H1 (cell line): Measurements from ENCODE around the gene CPM. TPM values are rescaled to one million over a fixed set of nuclear protein-coding genes. Genes with fewer than 3 reads are reported as not detected.

ENCODE experiments used
- CTCF ChIA-PET: fragments of 300-600 bp; sonication (Branson Sonifier 250); formaldehyde crosslinking; loops from one replicate; lab custom pipeline; 2021; ENCODE audit not compliant: partially characterized antibody; lab: Charles Lee
- POLR2A ChIA-PET: fragments of 300-600 bp; sonication (Branson Sonifier 250); formaldehyde crosslinking; loops from one replicate; lab custom pipeline; 2021; ENCODE audit warnings: inconsistent platforms; ENCODE audit not compliant: partially characterized antibody; lab: Charles Lee
- DNase-seq, 2 experiments: peaks; one replicate each; pipeline versions ENCODE4 v3.0.0 to v3.0.0-alpha.2; 2010 to 2022; ENCODE audit warnings: low spot score in 2 of 2, low read depth in 1 of 2, mixed read lengths in 1 of 2
- FAIRE-seq: peaks from 2 replicates; lab custom pipeline; 2011; peaks lifted over from hg19 to GRCh38; lab: Jason Lieb, UNC
- H2AFZ ChIP-seq: 2 replicates; pipeline ENCODE4 v1.8.1; 2012; ENCODE audit warnings: low read length, inconsistent platforms
- H2AK5ac ChIP-seq: 2 replicates; pipeline ENCODE4 v1.6.1; 2013; ENCODE audit warnings: low read depth, low read length
- H2BK120ac ChIP-seq: replicated peaks from 2 replicates; pipeline ENCODE3; 2013; ENCODE audit warnings: low read depth, low read length, inconsistent platforms
- H2BK12ac ChIP-seq: 2 replicates; pipeline ENCODE4 v1.6.1; 2013; ENCODE audit warnings: low read depth, low read length
- H2BK15ac ChIP-seq: 2 replicates; pipeline ENCODE4 v1.6.1; 2013; ENCODE audit warnings: low read length
- H2BK20ac ChIP-seq: 2 replicates; pipeline ENCODE4 v1.6.1; 2013; ENCODE audit warnings: low read length
- H2BK5ac ChIP-seq: 2 replicates; pipeline ENCODE4 v1.6.1; 2013; ENCODE audit warnings: low read depth, low read length
- H3K14ac ChIP-seq: 2 replicates; pipeline ENCODE4 v1.6.1; 2013; ENCODE audit warnings: inconsistent platforms; ENCODE audit not compliant: insufficient read length
- H3K18ac ChIP-seq: 2 replicates; pipeline ENCODE4 v1.6.1; 2013; ENCODE audit warnings: low read length; ENCODE audit errors: extremely low read depth
- H3K23ac ChIP-seq: 2 replicates; pipeline ENCODE4 v1.6.1; 2013; ENCODE audit warnings: inconsistent platforms; ENCODE audit not compliant: insufficient read length
- H3K23me2 ChIP-seq: 2 replicates; pipeline ENCODE4 v1.6.1; 2013; ENCODE audit warnings: low read depth, low read length
- H3K27ac ChIP-seq: 2 replicates; pipeline ENCODE4 v1.6.1; 2011; ENCODE audit warnings: low read depth, low read length, inconsistent platforms
- H3K27me3 ChIP-seq, 4 experiments: replicated peaks in 1 of 4; 1 replicate in 1 of 4; 2 replicates in 3 of 4; pipeline versions ENCODE4 v1.6.1 to v1.8.1; 2011 to 2013; ENCODE audit warnings: low read length in 3 of 4, mild to moderate bottlenecking in 3 of 4, inconsistent platforms in 2 of 4, mixed read lengths in 2 of 4, moderate library complexity in 1 of 4; ENCODE audit not compliant: control insufficient read depth in 3 of 4, insufficient read depth in 3 of 4; ENCODE audit errors: extremely low read depth in 1 of 4
- H3K36me3 ChIP-seq, 4 experiments: 2 replicates each; pipeline versions ENCODE4 v1.6.1 to v1.8.1; 2011 to 2013; ENCODE audit warnings: mild to moderate bottlenecking in 4 of 4, low read length in 3 of 4, moderate library complexity in 2 of 4, control low read depth in 1 of 4, inconsistent platforms in 1 of 4; ENCODE audit not compliant: insufficient read depth in 4 of 4, control insufficient read depth in 2 of 4
- H3K4ac ChIP-seq: replicated peaks from 2 replicates; pipeline ENCODE3; 2013; ENCODE audit warnings: low read length, low read depth, mixed read lengths, inconsistent platforms; ENCODE audit not compliant: insufficient read length
- H3K4me1 ChIP-seq, 4 experiments: replicated peaks in 1 of 4; 1 replicate in 1 of 4; 2 replicates in 3 of 4; pipeline versions ENCODE4 v1.6.1 to v1.8.1; 2011 to 2013; ENCODE audit warnings: low read length in 3 of 4, inconsistent platforms in 2 of 4, mixed read lengths in 1 of 4; ENCODE audit not compliant: insufficient read depth in 4 of 4, control insufficient read depth in 3 of 4
- H3K4me2 ChIP-seq, 2 experiments: 2 replicates each; pipeline versions ENCODE4 v1.6.1 to v1.8.1; 2011 to 2013; ENCODE audit warnings: low read depth in 2 of 2, low read length in 2 of 2, control low read depth in 1 of 2, inconsistent platforms in 1 of 2, mild to moderate bottlenecking in 1 of 2; ENCODE audit not compliant: insufficient read depth in 1 of 2
- H3K4me3 ChIP-seq, 4 experiments: fragments of 200-600, 300-600 bp in 1 of 4; sonication (generic), shearing (Covaris generic), sonication (Bioruptor Twin) in 1 of 4; 2 replicates each; pipeline versions ENCODE4 v1.5.1 to v1.8.1; 2011 to 2016; ENCODE audit warnings: low read length in 4 of 4, low read depth in 3 of 4, control low read depth in 2 of 4, inconsistent platforms in 2 of 4, mild to moderate bottlenecking in 2 of 4, mixed read lengths in 1 of 4, moderate library complexity in 1 of 4; ENCODE audit not compliant: insufficient read depth in 2 of 4; ENCODE audit errors: extremely low read depth in 1 of 4
- H3K56ac ChIP-seq: replicated peaks from 2 replicates; pipeline ENCODE3; 2013; ENCODE audit warnings: low read depth, mild to moderate bottlenecking, mixed read lengths, low read length, inconsistent platforms; ENCODE audit not compliant: insufficient read length
- H3K79me1 ChIP-seq: 2 replicates; pipeline ENCODE4 v1.6.1; 2013; ENCODE audit warnings: low read depth, low read length, control low read depth
- H3K79me2 ChIP-seq, 2 experiments: 2 replicates each; pipeline versions ENCODE4 v1.6.1 to v1.8.1; 2012 to 2013; ENCODE audit warnings: low read length in 2 of 2, mild to moderate bottlenecking in 2 of 2, inconsistent platforms in 1 of 2; ENCODE audit not compliant: insufficient read depth in 2 of 2, control insufficient read depth in 1 of 2
- H3K9ac ChIP-seq, 4 experiments: replicated peaks in 1 of 4; 1 replicate in 1 of 4; 2 replicates in 3 of 4; pipeline versions ENCODE4 v1.6.1 to v1.8.1; 2011 to 2013; ENCODE audit warnings: low read depth in 3 of 4, low read length in 3 of 4, control low read depth in 2 of 4, mild to moderate bottlenecking in 2 of 4, moderate library complexity in 2 of 4, inconsistent platforms in 1 of 4; ENCODE audit errors: extremely low read depth in 1 of 4
- H3K9me3 ChIP-seq, 2 experiments: 2 replicates each; pipeline versions ENCODE4 v1.6.1 to v1.8.1; 2012 to 2013; ENCODE audit warnings: mild to moderate bottlenecking in 2 of 2, moderate library complexity in 2 of 2, control low read depth in 1 of 2, inconsistent platforms in 1 of 2, low read depth in 1 of 2, low read length in 1 of 2, mixed read lengths in 1 of 2; ENCODE audit not compliant: insufficient read depth in 2 of 2
- H4K20me1 ChIP-seq, 2 experiments: replicated peaks in 1 of 2; 2 replicates each; pipeline versions ENCODE3 to v1.8.1; 2011 to 2013; ENCODE audit warnings: inconsistent platforms in 2 of 2, low read length in 2 of 2, mild to moderate bottlenecking in 1 of 2; ENCODE audit not compliant: insufficient read depth in 2 of 2, control insufficient read depth in 1 of 2
- H4K5ac ChIP-seq: 2 replicates; pipeline ENCODE4 v1.6.1; 2013; ENCODE audit warnings: low read length, low read depth, mixed read lengths, inconsistent platforms; ENCODE audit not compliant: insufficient read length
- H4K8ac ChIP-seq: 2 replicates; pipeline ENCODE4 v1.8.0; 2013; ENCODE audit warnings: mild to moderate bottlenecking, moderate library complexity, low read length, inconsistent platforms; ENCODE audit not compliant: insufficient read depth; ENCODE audit errors: extremely low read depth
- H4K91ac ChIP-seq: replicated peaks from 2 replicates; pipeline ENCODE3; 2013; ENCODE audit warnings: low read length, mixed read lengths, inconsistent platforms; ENCODE audit not compliant: insufficient read length
- RAD21 ChIP-seq, 2 experiments: IDR thresholded peaks in 1 of 2; conservative IDR thresholded peaks in 1 of 2; 2 replicates each; pipeline ENCODE4 v1.6.1; 2011; ENCODE audit warnings: low read depth in 2 of 2, low read length in 2 of 2, improper control_type of control experiment in 1 of 2, inconsistent platforms in 1 of 2, mild to moderate bottlenecking in 1 of 2, moderate library complexity in 1 of 2
- WGBS, 2 experiments: shearing (Covaris generic) in 1 of 2; methylation state at CpG; one replicate each; pipeline versions ENCODE4 v1.1.6 to v1.1.7; 2013 to 2015; ENCODE audit warnings: low lambda C conversion rate in 2 of 2, mixed read lengths in 2 of 2, inconsistent platforms in 1 of 2, low coverage in 1 of 2, missing lambda C conversion rate in 1 of 2; ENCODE audit not compliant: insufficient replicate concordance in 2 of 2, insufficient coverage in 1 of 2, insufficient read length in 1 of 2; ENCODE audit errors: extremely low coverage in 1 of 2, missing lambda C conversion rate in 1 of 2; 5-methylcytosine and 5-hydroxymethylcytosine counted together
- polyA plus RNA-seq, 7 experiments: library from polyadenylated mRNA; depleted of rRNA in 3 of 7; stranded (reverse) in 5 of 7; unstranded in 2 of 7; fragments of >200 nt in 5 of 7; fragments of 200-250 nt in 2 of 7; gene quantifications; 1 replicate in 5 of 7; 2 replicates in 1 of 7; 4 replicates in 1 of 7; pipeline versions ENCODE4 v1.2.1 to v1.2.3, GENCODE V29; 2011 to 2013; ENCODE audit warnings: missing spikeins in 2 of 7, mixed read lengths in 2 of 7
- total RNA-seq: library from RNA; stranded (reverse); fragmentation: NEBNext Ultra II Directional; extraction: Animal tissue kit (Norgen Biotek cat#: 25700); gene quantifications from 2 replicates; pipeline ENCODE4 v1.2.1, GENCODE V29; 2021

Gene CPM
- total and polyA plus RNA-seq, 2 of the 8 experiments (the other 6 are each of a cell fraction or from before 2014, with no cell fraction given), result 0.33 to 3.1 TPM

- H3K36me3 ChIP-seq, result peaks cover 9 to 86% (median 29%) of the 10 kb centered on the region in 4 experiments; a peak in 7 of 8 replicates
- no peak overlapping the region for H2AFZ ChIP-seq
- 97% methylated on average over 4 of the region's 4 CpGs; no CpG with 5 or more reads in 1 of the 2 experiments for WGBS, 2 experiments
- peaks cover 0 to 4% of the 10 kb centered on the region in 2 experiments; a peak in 1 of 4 replicates for H3K79me2 ChIP-seq
- H2BK12ac ChIP-seq, result no peak overlapping the region
- no peaks in the 10 kb centered on the region for H3K9me3 ChIP-seq
- no peak overlapping the region for H4K91ac ChIP-seq
- H3K9ac ChIP-seq, result no peak overlapping the region
- DNase-seq (no peak), FAIRE-seq (no peak)
- no peak overlapping the region for H3K4me2 ChIP-seq
- no peak overlapping the region for H3K56ac ChIP-seq
- no peak overlapping the region for H4K8ac ChIP-seq
- no peak overlapping the region for H3K4ac ChIP-seq
- ChIA-PET POLR2A (interaction anchor here (1.2 to 4.1 kb wide), 5 partner anchors 13 to 28 kb away, joined by 3 to 26 read pairs (median 18); partner anchors contain the start of gene MDM2), CTCF (interaction anchor here (2.0 to 3.6 kb wide), 2 partner anchors 12 to 17 kb away, joined by 5 to 33 read pairs; no protein-coding TSS in a partner anchor)
- no peak overlapping the region for H2BK120ac ChIP-seq
- no peak overlapping the region for H3K23ac ChIP-seq
- no peaks in the 10 kb centered on the region for H3K79me1 ChIP-seq
- H3K14ac ChIP-seq, result no peak overlapping the region
- H3K4me3 ChIP-seq, result no peak overlapping the region
- no peak overlapping the region for H4K5ac ChIP-seq
- no peaks in the 10 kb centered on the region for H3K23me2 ChIP-seq
- peaks cover 0 to 7% (median 3%) of the 10 kb centered on the region in 4 experiments; a peak in 2 of 7 replicates for H3K4me1 ChIP-seq
- no peak overlapping the region for H2BK15ac ChIP-seq
- no peak for TF ChIP-seq RAD21 (IDR thresholded peaks at IDR 0.05 in 1 of 2, conservative IDR thresholded peaks at IDR 0.05 in 1 of 2; ENCODE audit: low read depth in 2 of 2, low read length in 2 of 2)
- no peak overlapping the region for H2AK5ac ChIP-seq
- H2BK20ac ChIP-seq, result no peak overlapping the region
- no peak overlapping the region for H3K18ac ChIP-seq
- H2BK5ac ChIP-seq, result no peak overlapping the region
- H3K27me3 ChIP-seq, result no peaks in the 10 kb centered on the region
- H4K20me1 ChIP-seq, result no peaks in the 10 kb centered on the region
- no peak overlapping the region for H3K27ac ChIP-seq
Measured at GRCh38 chr12:68832504-68832867, 100.5 kb downstream of the CPM start.
